ENCODE results near the gene CITED4.
A peak's percentile ranks its signal among the peaks of the same experiment; 100 is the strongest.

CITED4 gene

GRCh38 chr1:40838980-40839942, 22.9 kb downstream of the CITED4 start:
- no peak for TF ChIP-seq TAF1 (IDR thresholded peaks at IDR 0.05; ENCODE audit: borderline replicate concordance, low read depth, low read length)
- no peak for DNase-seq (ENCODE audit: insufficient read length)
- no peak for FAIRE-seq

- no peak for FAIRE-seq
- TF ChIP-seq TAF1 (IDR thresholded peaks at IDR 0.05; ENCODE audit: borderline replicate concordance, low read depth, low read length) (no peak), POLR2AphosphoS5 (IDR thresholded peaks at IDR 0.05; ENCODE audit: low read depth, low read length) (no peak), POLR2A (IDR thresholded peaks at IDR 0.05; ENCODE audit: low read depth, low read length) (no peak)
- DNase-seq (ENCODE audit: insufficient read length): no peak
Measured at GRCh38 chr1:40838045-40838979, 23.9 kb downstream of the CITED4 start.

- FAIRE-seq (no peak), DNase-seq (ENCODE audit: insufficient read length) (no peak)
- no peak for TF ChIP-seq POLR2A (IDR thresholded peaks at IDR 0.05; ENCODE audit: low read depth, low read length)
- no peak for TF ChIP-seq POLR2AphosphoS5 (IDR thresholded peaks at IDR 0.05; ENCODE audit: low read depth, low read length)
- no peak for TF ChIP-seq TAF1 (IDR thresholded peaks at IDR 0.05; ENCODE audit: borderline replicate concordance, low read depth, low read length)
Measured at GRCh38 chr1:40837601-40838000, 24.6 kb downstream of the CITED4 start.

GRCh38 chr1:40836283-40836682, 25.9 kb downstream of the CITED4 start:
- FAIRE-seq (no peak), DNase-seq (ENCODE audit: insufficient read length) (no peak)
- TF ChIP-seq POLR2A (IDR thresholded peaks at IDR 0.05; ENCODE audit: low read depth, low read length) (no peak), TAF1 (IDR thresholded peaks at IDR 0.05; ENCODE audit: borderline replicate concordance, low read depth, low read length) (no peak), POLR2AphosphoS5 (IDR thresholded peaks at IDR 0.05; ENCODE audit: low read depth, low read length) (no peak)

- DNase-seq (ENCODE audit: insufficient read length) (no peak), FAIRE-seq (no peak)
- TF ChIP-seq POLR2A (IDR thresholded peaks at IDR 0.05; ENCODE audit: low read depth, low read length): no peak
- no peak for TF ChIP-seq POLR2AphosphoS5 (IDR thresholded peaks at IDR 0.05; ENCODE audit: low read depth, low read length)
- no peak for TF ChIP-seq TAF1 (IDR thresholded peaks at IDR 0.05; ENCODE audit: borderline replicate concordance, low read depth, low read length)
Measured at GRCh38 chr1:40834968-40835545, 27.1 kb downstream of the CITED4 start.

- DNase-seq (ENCODE audit: insufficient read length) (no peak), FAIRE-seq (no peak)
- TF ChIP-seq POLR2AphosphoS5 (IDR thresholded peaks at IDR 0.05; ENCODE audit: low read depth, low read length) (no peak), TAF1 (IDR thresholded peaks at IDR 0.05; ENCODE audit: borderline replicate concordance, low read depth, low read length) (no peak), POLR2A (IDR thresholded peaks at IDR 0.05; ENCODE audit: low read depth, low read length) (no peak)
Measured at GRCh38 chr1:40833979-40834378, 28.2 kb downstream of the CITED4 start.

- FAIRE-seq (no peak), DNase-seq (ENCODE audit: insufficient read length) (no peak)
- TF ChIP-seq TAF1 (IDR thresholded peaks at IDR 0.05; ENCODE audit: borderline replicate concordance, low read depth, low read length): no peak
- TF ChIP-seq POLR2AphosphoS5 (IDR thresholded peaks at IDR 0.05; ENCODE audit: low read depth, low read length): no peak
- no peak for TF ChIP-seq POLR2A (IDR thresholded peaks at IDR 0.05; ENCODE audit: low read depth, low read length)
Measured at GRCh38 chr1:40831001-40831732, 31.0 kb downstream of the CITED4 start.

- no peak for FAIRE-seq
- no peak for DNase-seq (ENCODE audit: insufficient read length)
- TF ChIP-seq POLR2AphosphoS5 (IDR thresholded peaks at IDR 0.05; ENCODE audit: low read depth, low read length) (no peak), POLR2A (IDR thresholded peaks at IDR 0.05; ENCODE audit: low read depth, low read length) (no peak), TAF1 (IDR thresholded peaks at IDR 0.05; ENCODE audit: borderline replicate concordance, low read depth, low read length) (no peak)
Measured at GRCh38 chr1:40830419-40830943, 31.7 kb downstream of the CITED4 start.

GRCh38 chr1:40829631-40830245, 32.4 kb downstream of the CITED4 start:
- TF ChIP-seq TAF1 (IDR thresholded peaks at IDR 0.05; ENCODE audit: borderline replicate concordance, low read depth, low read length) (no peak), POLR2AphosphoS5 (IDR thresholded peaks at IDR 0.05; ENCODE audit: low read depth, low read length) (no peak), POLR2A (IDR thresholded peaks at IDR 0.05; ENCODE audit: low read depth, low read length) (no peak)
- FAIRE-seq (no peak), DNase-seq (ENCODE audit: insufficient read length) (no peak)

GRCh38 chr1:40825996-40826395, 36.2 kb downstream of the CITED4 start:
- no peak for TF ChIP-seq POLR2AphosphoS5 (IDR thresholded peaks at IDR 0.05; ENCODE audit: low read depth, low read length)
- TF ChIP-seq POLR2A (IDR thresholded peaks at IDR 0.05; ENCODE audit: low read depth, low read length): no peak
- TF ChIP-seq TAF1 (IDR thresholded peaks at IDR 0.05; ENCODE audit: borderline replicate concordance, low read depth, low read length): no peak
- FAIRE-seq (peak; percentile 54), DNase-seq (ENCODE audit: insufficient read length) (no peak)

All from GM12892 (cell line).